Astrocyte of the cerebellum (primary cell): Measurements from ENCODE around the gene SHTN1.

Experiments
- DNase-seq: peaks from one replicate; pipeline ENCODE4 v3.0.0-alpha.2; 2011; ENCODE audit warnings: low read depth
- H3K4me3 ChIP-seq: 2 replicates; pipeline ENCODE4 v1.5.1; 2011; ENCODE audit warnings: mild to moderate bottlenecking, low read depth, low read length, moderate library complexity
- CTCF ChIP-seq: IDR thresholded peaks from 2 replicates; pipeline ENCODE4 v1.5.1; 2012; ENCODE audit warnings: low read length, low read depth, moderate library complexity, mild to moderate bottlenecking; ENCODE audit errors: missing control alignments
- in situ Hi-C: cut with HindIII; loops from 2 replicates; pipeline ENCODE4 v1.10.0; 2017; ENCODE audit warnings: low sequenced_read_pairs

SHTN1 gene

GRCh38 chr10:116877391-116877790 is 127.6 kb downstream of the SHTN1 start:
- in situ Hi-C loops, result no loop called here
- no peak for DNase-seq
- no peak overlapping the region for H3K4me3 ChIP-seq
- TF ChIP-seq CTCF, result no peak

GRCh38 chr10:116875897-116876296 is 129.1 kb downstream of the SHTN1 start:
- in situ Hi-C loops, result no loop called here
- DNase-seq, result no peak
- no peak overlapping the region for H3K4me3 ChIP-seq
- no peak for TF ChIP-seq CTCF

- TF ChIP-seq CTCF, result no peak
- in situ Hi-C loops, result no loop called here
- no peak for DNase-seq
- no peak overlapping the region for H3K4me3 ChIP-seq
Observed at GRCh38 chr10:116873134-116873533, 131.9 kb downstream of the SHTN1 start.

- no peak for DNase-seq
- in situ Hi-C loops, result no loop called here
- no peak for TF ChIP-seq CTCF
- no peak overlapping the region for H3K4me3 ChIP-seq
Observed at GRCh38 chr10:116870949-116871348, 134.0 kb downstream of the SHTN1 start.

- in situ Hi-C loops, result no loop called here
- TF ChIP-seq CTCF, result no peak
- H3K4me3 ChIP-seq, result no peak overlapping the region
- DNase-seq, result no peak
Observed at GRCh38 chr10:116868722-116869121, 136.3 kb downstream of the SHTN1 start.

GRCh38 chr10:116868198-116868676 is 136.8 kb downstream of the SHTN1 start:
- in situ Hi-C loops, result no loop called here
- no peak for DNase-seq
- H3K4me3 ChIP-seq, result no peak overlapping the region
- no peak for TF ChIP-seq CTCF
